Measurements from ENCODE around the gene EHHADH. TPM values are rescaled to one million over a fixed set of nuclear protein-coding genes. Genes with fewer than 3 reads are reported as not detected.
"Not testable (repeated sequence)": the region's sequence is repeated elsewhere in the genome, so short reads cannot be mapped to it uniquely, and the experiment has no call there.

Gene EHHADH
- total RNA-seq, 1 donor from 2014 or later = 6.8 TPM

- DNase-seq (ENCODE audit: low spot score) = no peak
- Mint-ChIP-seq H3K4me1 (ENCODE audit: unreplicated experiment) (no peaks in the 10 kb centered on the region), H3K4me3 (ENCODE audit: unreplicated experiment) (no peak overlapping the region), H3K27me3 (ENCODE audit: unreplicated experiment) (no peaks in the 10 kb centered on the region), H3K27ac (ENCODE audit: unreplicated experiment) (no peak overlapping the region), H3K9me3 (ENCODE audit: unreplicated experiment) (no peaks in the 10 kb centered on the region), H3K36me3 (ENCODE audit: low read depth, unreplicated experiment) (no peaks in the 10 kb centered on the region)
- no peak for TF ChIP-seq CTCF (IDR thresholded peaks at IDR 0.05; ENCODE audit: unreplicated experiment)
Observed at GRCh38 chr3:185267193-185267592, 13.3 kb upstream of the EHHADH start.

- no peaks in the 10 kb centered on the region for H3K27me3 Mint-ChIP-seq (ENCODE audit: unreplicated experiment)
- no peaks in the 10 kb centered on the region for H3K9me3 Mint-ChIP-seq (ENCODE audit: unreplicated experiment)
- no peak for TF ChIP-seq CTCF (IDR thresholded peaks at IDR 0.05; ENCODE audit: unreplicated experiment)
- H3K4me1 Mint-ChIP-seq (ENCODE audit: unreplicated experiment) = no peaks in the 10 kb centered on the region
- no peak overlapping the region for H3K27ac Mint-ChIP-seq (ENCODE audit: unreplicated experiment)
- no peak for DNase-seq (ENCODE audit: low spot score)
- no peak overlapping the region for H3K4me3 Mint-ChIP-seq (ENCODE audit: unreplicated experiment)
- H3K36me3 Mint-ChIP-seq (ENCODE audit: low read depth, unreplicated experiment) = no peaks in the 10 kb centered on the region
Observed at GRCh38 chr3:185264849-185265553, 11.2 kb upstream of the EHHADH start.

GRCh38 chr3:185263423-185263822 lies 9.6 kb upstream of the EHHADH start:
- Mint-ChIP-seq H3K4me3 (ENCODE audit: unreplicated experiment) (no peak overlapping the region), H3K27ac (ENCODE audit: unreplicated experiment) (no peak overlapping the region), H3K27me3 (ENCODE audit: unreplicated experiment) (no peaks in the 10 kb centered on the region), H3K9me3 (ENCODE audit: unreplicated experiment) (no peaks in the 10 kb centered on the region), H3K36me3 (ENCODE audit: low read depth, unreplicated experiment) (no peaks in the 10 kb centered on the region), H3K4me1 (ENCODE audit: unreplicated experiment) (no peaks in the 10 kb centered on the region)
- TF ChIP-seq CTCF (IDR thresholded peaks at IDR 0.05; ENCODE audit: unreplicated experiment) = no peak
- no peak for DNase-seq (ENCODE audit: low spot score)

GRCh38 chr3:185257334-185257733 lies 3.5 kb upstream of the EHHADH start:
- no peak overlapping the region for H3K27ac Mint-ChIP-seq (ENCODE audit: unreplicated experiment)
- TF ChIP-seq CTCF (IDR thresholded peaks at IDR 0.05; ENCODE audit: unreplicated experiment) = no peak

GRCh38 chr3:185254799-185255198 lies 950 bp upstream of the EHHADH start:
- no peak for TF ChIP-seq CTCF (IDR thresholded peaks at IDR 0.05; ENCODE audit: unreplicated experiment)
- Mint-ChIP-seq H3K36me3 (ENCODE audit: low read depth, unreplicated experiment) (peaks cover 10% of the 10 kb centered on the region), H3K9me3 (ENCODE audit: unreplicated experiment) (peaks cover 5% of the 10 kb centered on the region), H3K4me3 (ENCODE audit: unreplicated experiment) (peak overlapping the region; percentile 31), H3K27ac (ENCODE audit: unreplicated experiment) (no peak overlapping the region), H3K4me1 (ENCODE audit: unreplicated experiment) (peaks cover 13% of the 10 kb centered on the region), H3K27me3 (ENCODE audit: unreplicated experiment) (peaks cover 3% of the 10 kb centered on the region)
- no peak for DNase-seq (ENCODE audit: low spot score)

More at GRCh38 chr3:185257334-185257733, 3.5 kb upstream of the EHHADH start:
- H3K36me3 Mint-ChIP-seq (ENCODE audit: low read depth, unreplicated experiment) = peaks cover 10% of the 10 kb centered on the region
- H3K4me3 Mint-ChIP-seq (ENCODE audit: unreplicated experiment) = no peak overlapping the region
- H3K9me3 Mint-ChIP-seq (ENCODE audit: unreplicated experiment) = peaks cover 5% of the 10 kb centered on the region
- peaks cover 3% of the 10 kb centered on the region for H3K27me3 Mint-ChIP-seq (ENCODE audit: unreplicated experiment)
- H3K4me1 Mint-ChIP-seq (ENCODE audit: unreplicated experiment) = no peaks in the 10 kb centered on the region
- DNase-seq (ENCODE audit: low spot score) = no peak

GRCh38 chr3:185253133-185253532 lies 716 bp downstream of the EHHADH start:
- not testable (repeated sequence) for H3K27me3 Mint-ChIP-seq (ENCODE audit: unreplicated experiment); H3K9me3 Mint-ChIP-seq (ENCODE audit: unreplicated experiment); H3K27ac Mint-ChIP-seq (ENCODE audit: unreplicated experiment); H3K4me3 Mint-ChIP-seq (ENCODE audit: unreplicated experiment); DNase-seq (ENCODE audit: low spot score)
- H3K4me1 Mint-ChIP-seq (ENCODE audit: unreplicated experiment) = peaks cover 13% of the 10 kb centered on the region
- H3K36me3 Mint-ChIP-seq (ENCODE audit: low read depth, unreplicated experiment) = peaks cover 10% of the 10 kb centered on the region
